Mesenchymal stem cell (in vitro differentiated cells and primary cell): Measurements from ENCODE around the gene FAM163A.
"Not testable (repeated sequence)": the region's sequence is repeated elsewhere in the genome, so short reads cannot be mapped to it uniquely, and the experiment has no call there.

Experiments
- DNase-seq: peaks from one replicate; pipeline ENCODE4 v3.0.0-alpha.2; 2013
- H2AFZ ChIP-seq: one replicate; pipeline ENCODE4 v1.6.1; 2013; ENCODE audit warnings: low read depth, mild to moderate bottlenecking, control low read depth, inconsistent platforms, low read length, moderate library complexity
- H2AK5ac ChIP-seq: 2 replicates; pipeline ENCODE4 v1.6.1; 2013; ENCODE audit warnings: low read length, moderate library complexity, mild to moderate bottlenecking, inconsistent platforms; ENCODE audit not compliant: severe bottlenecking
- H2BK120ac ChIP-seq: one replicate; pipeline ENCODE4 v1.6.1; 2013; ENCODE audit warnings: low read depth, mild to moderate bottlenecking, inconsistent platforms, low read length, moderate library complexity
- H2BK12ac ChIP-seq, 2 experiments: one replicate each; pipeline ENCODE4 v1.6.1; 2013; ENCODE audit warnings: inconsistent platforms in 2 of 2, low read length in 2 of 2, mild to moderate bottlenecking in 2 of 2, moderate library complexity in 2 of 2, control low read depth in 1 of 2
- H2BK15ac ChIP-seq: one replicate; pipeline ENCODE4 v1.6.1; 2013; ENCODE audit warnings: mild to moderate bottlenecking, low read depth, inconsistent platforms; ENCODE audit not compliant: poor library complexity, severe bottlenecking
- H2BK5ac ChIP-seq: 2 replicates; pipeline ENCODE4 v1.6.1; 2013; ENCODE audit warnings: low read depth, mild to moderate bottlenecking, low read length, control low read depth, inconsistent platforms; ENCODE audit not compliant: poor library complexity, severe bottlenecking
- H3K14ac ChIP-seq, 2 experiments: one replicate each; pipeline ENCODE4 v1.6.1; 2013; ENCODE audit warnings: inconsistent platforms in 2 of 2, low read length in 2 of 2, control low read depth in 1 of 2, mild to moderate bottlenecking in 1 of 2, moderate library complexity in 1 of 2
- H3K18ac ChIP-seq, 2 experiments: one replicate each; pipeline ENCODE4 v1.6.1; 2013; ENCODE audit warnings: inconsistent platforms in 2 of 2, low read length in 2 of 2, control low read depth in 1 of 2, low read depth in 1 of 2, mild to moderate bottlenecking in 1 of 2
- H3K23ac ChIP-seq, 2 experiments: one replicate each; pipeline ENCODE4 v1.6.1; 2013; ENCODE audit warnings: inconsistent platforms in 2 of 2, low read length in 2 of 2, mild to moderate bottlenecking in 2 of 2, moderate library complexity in 2 of 2, control low read depth in 1 of 2
- H3K27ac ChIP-seq: 2 replicates; pipeline ENCODE4 v1.5.1; 2013; ENCODE audit warnings: mild to moderate bottlenecking, moderate library complexity, low read length, control low read depth, inconsistent platforms; ENCODE audit not compliant: poor library complexity, severe bottlenecking
- H3K27me3 ChIP-seq, 2 experiments: 2 replicates each; pipeline versions ENCODE4 v1.6.1 to v1.7.0; 2013; ENCODE audit warnings: low read length in 2 of 2, mild to moderate bottlenecking in 2 of 2, moderate library complexity in 2 of 2, control low read depth in 1 of 2, inconsistent platforms in 1 of 2; ENCODE audit not compliant: control insufficient read depth in 1 of 2, insufficient read depth in 1 of 2
- H3K36me3 ChIP-seq, 2 experiments: 2 replicates each; pipeline versions ENCODE4 v1.6.1 to v1.7.0; 2013; ENCODE audit warnings: low read length in 2 of 2, control low read depth in 1 of 2, inconsistent platforms in 1 of 2, low read depth in 1 of 2, mild to moderate bottlenecking in 1 of 2; ENCODE audit not compliant: insufficient read depth in 2 of 2, control insufficient read depth in 1 of 2
- H3K4ac ChIP-seq, 2 experiments: one replicate each; pipeline ENCODE4 v1.6.1; 2013; ENCODE audit warnings: inconsistent platforms in 2 of 2, low read length in 2 of 2, mild to moderate bottlenecking in 2 of 2, moderate library complexity in 2 of 2, control low read depth in 1 of 2, low read depth in 1 of 2
- H3K4me1 ChIP-seq: 2 replicates; pipeline ENCODE4 v1.6.1; 2013; ENCODE audit warnings: low read depth, low read length, control low read depth; ENCODE audit not compliant: control insufficient read depth, insufficient read depth
- H3K4me2 ChIP-seq: 2 replicates; pipeline ENCODE4 v1.6.1; 2013; ENCODE audit warnings: low read length, mild to moderate bottlenecking, inconsistent platforms; ENCODE audit not compliant: poor library complexity, severe bottlenecking
- H3K4me3 ChIP-seq, 2 experiments: 2 replicates each; pipeline versions ENCODE4 v1.5.1 to v1.7.0; 2013; ENCODE audit warnings: low read length in 2 of 2, mild to moderate bottlenecking in 2 of 2, control low read depth in 1 of 2, low read depth in 1 of 2; ENCODE audit not compliant: insufficient read depth in 1 of 2
- H3K79me1 ChIP-seq: replicated peaks from 2 replicates; pipeline ENCODE4 v1.6.1; 2013; ENCODE audit warnings: mild to moderate bottlenecking, control low read depth, low read length, inconsistent platforms; ENCODE audit not compliant: poor library complexity, severe bottlenecking
- H3K9ac ChIP-seq: 2 replicates; pipeline ENCODE4 v1.7.0; 2013; ENCODE audit warnings: mild to moderate bottlenecking, low read length, moderate library complexity
- H3K9me3 ChIP-seq: 2 replicates; pipeline ENCODE4 v1.7.0; 2013; ENCODE audit warnings: mild to moderate bottlenecking, low read length; ENCODE audit not compliant: control insufficient read depth
- H4K8ac ChIP-seq: one replicate; pipeline ENCODE4 v1.6.1; 2013; ENCODE audit warnings: inconsistent platforms, mild to moderate bottlenecking, low read length, moderate library complexity
- H4K91ac ChIP-seq: one replicate; pipeline ENCODE4 v1.6.1; 2013; ENCODE audit warnings: mild to moderate bottlenecking, low read length, inconsistent platforms
- WGBS: methylation state at CpG from one replicate; pipeline ENCODE4 v1.1.7; 2013; ENCODE audit warnings: mixed read lengths; 5-methylcytosine and 5-hydroxymethylcytosine counted together

The FAM163A gene

GRCh38 chr1:179840107-179840506, 97.0 kb downstream of the FAM163A start:
- H4K8ac ChIP-seq: no peak overlapping the region
- H3K18ac ChIP-seq: no peak overlapping the region
- H3K9ac ChIP-seq: no peak overlapping the region
- no peaks in the 10 kb centered on the region for H3K27me3 ChIP-seq
- H3K4me2 ChIP-seq: no peak overlapping the region
- 96% methylated on average over 3 of the region's 3 CpGs for WGBS
- no peak overlapping the region for H2BK12ac ChIP-seq
- no peak overlapping the region for H2AFZ ChIP-seq
- H3K14ac ChIP-seq: no peak overlapping the region
- H3K9me3 ChIP-seq: no peaks in the 10 kb centered on the region
- no peak overlapping the region for H2AK5ac ChIP-seq
- no peak for DNase-seq
- H2BK15ac ChIP-seq: no peak overlapping the region
- no peak overlapping the region for H3K4me3 ChIP-seq
- H3K4me1 ChIP-seq: no peaks in the 10 kb centered on the region
- H3K36me3 ChIP-seq: peaks cover 17 to 46% of the 10 kb centered on the region in 2 experiments
- no peak overlapping the region for H3K23ac ChIP-seq
- H4K91ac ChIP-seq: no peak overlapping the region
- H3K4ac ChIP-seq: no peak overlapping the region
- H3K27ac ChIP-seq: no peak overlapping the region
- peaks cover 13% of the 10 kb centered on the region for H3K79me1 ChIP-seq
- no peak overlapping the region for H2BK5ac ChIP-seq
- no peak overlapping the region for H2BK120ac ChIP-seq

- Histone ChIP-seq H3K4me3 (no peak overlapping the region), H3K79me1 (peaks cover 17% of the 10 kb centered on the region), H4K8ac (no peak overlapping the region), H3K36me3 (peaks cover 18 to 88% of the 10 kb centered on the region in 2 experiments), H3K14ac (no peak overlapping the region), H2BK5ac (no peak overlapping the region), H3K4me2 (no peak overlapping the region), H3K27ac (no peak overlapping the region), H2BK15ac (no peak overlapping the region), H3K4ac (no peak overlapping the region), H2AK5ac (no peak overlapping the region), H3K23ac (no peak overlapping the region), H3K4me1 (no peaks in the 10 kb centered on the region), H3K18ac (no peak overlapping the region), H3K9ac (no peak overlapping the region), H4K91ac (no peak overlapping the region), H3K27me3 (no peaks in the 10 kb centered on the region), H2BK120ac (no peak overlapping the region), H2AFZ (no peak overlapping the region), H3K9me3 (no peaks in the 10 kb centered on the region), H2BK12ac (no peak overlapping the region)
- DNase-seq: no peak
- 100% methylated on average over 3 of the region's 3 CpGs for WGBS
These were observed 105.1 kb downstream of the FAM163A start for GRCh38 chr1:179848233-179848632.

DNA sequence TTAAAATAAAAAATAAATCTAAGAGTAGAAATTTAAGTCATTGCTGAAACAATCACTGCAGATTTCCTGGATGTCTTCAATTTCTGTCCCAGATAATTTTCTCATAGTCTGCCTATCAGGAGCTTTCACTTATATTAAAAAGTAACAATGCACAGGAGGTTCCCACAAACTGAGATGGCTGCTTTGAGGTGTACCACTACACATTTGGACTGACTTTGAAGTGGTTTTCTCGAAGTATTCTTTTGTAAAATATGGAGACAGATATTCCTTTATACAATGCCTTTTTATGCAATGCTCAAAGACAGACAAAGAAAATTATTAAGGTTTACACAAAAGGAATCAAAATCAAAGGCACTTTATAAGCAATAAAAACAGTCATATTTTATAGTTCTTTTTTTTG, 110.0 kb downstream of the FAM163A start:
- no peak overlapping the region for H3K4me3 ChIP-seq
- H3K4ac ChIP-seq: no peak overlapping the region
- H3K79me1 ChIP-seq: peaks cover 19% of the 10 kb centered on the region
- H3K18ac ChIP-seq: no peak overlapping the region
- no peak overlapping the region for H2AFZ ChIP-seq
- H4K8ac ChIP-seq: no peak overlapping the region
- H2BK120ac ChIP-seq: no peak overlapping the region
- no peak overlapping the region for H3K27ac ChIP-seq
- H4K91ac ChIP-seq: no peak overlapping the region
- no peak overlapping the region for H3K14ac ChIP-seq
- H3K23ac ChIP-seq: no peak overlapping the region
- H3K9ac ChIP-seq: no peak overlapping the region
- H3K9me3 ChIP-seq: no peaks in the 10 kb centered on the region
- no peaks in the 10 kb centered on the region for H3K4me1 ChIP-seq
- H3K27me3 ChIP-seq: no peaks in the 10 kb centered on the region
- H2BK12ac ChIP-seq: no peak overlapping the region
- WGBS: no CpG with 5 or more reads among the region's 1 CpG
- DNase-seq: no peak
- peaks cover 19 to 92% of the 10 kb centered on the region in 2 experiments for H3K36me3 ChIP-seq
- no peak overlapping the region for H3K4me2 ChIP-seq
- H2AK5ac ChIP-seq: no peak overlapping the region
- no peak overlapping the region for H2BK15ac ChIP-seq
- no peak overlapping the region for H2BK5ac ChIP-seq

- H3K27me3 ChIP-seq, H4K91ac ChIP-seq, H3K4ac ChIP-seq, H3K9me3 ChIP-seq, H3K4me3 ChIP-seq, H4K8ac ChIP-seq, H3K18ac ChIP-seq, H3K23ac ChIP-seq, H2AK5ac ChIP-seq, H2BK12ac ChIP-seq, DNase-seq, H3K4me2 ChIP-seq, H3K4me1 ChIP-seq, H2BK15ac ChIP-seq, H3K27ac ChIP-seq, H2BK120ac ChIP-seq, H3K14ac ChIP-seq, H2BK5ac ChIP-seq, H3K9ac ChIP-seq, H2AFZ ChIP-seq: not testable (repeated sequence)
- H3K79me1 ChIP-seq: peaks cover 19% of the 10 kb centered on the region
- WGBS: 100% methylated on average over 2 of the region's 4 CpGs
- H3K36me3 ChIP-seq: peaks cover 14 to 91% of the 10 kb centered on the region in 2 experiments
These were observed 112.7 kb downstream of the FAM163A start for GRCh38 chr1:179855831-179856230.
